Umbilical cord (tissue), 2 donors: Measurements from ENCODE around the gene LAIR1. TPM values are rescaled to one million over a fixed set of nuclear protein-coding genes. Genes with fewer than 3 reads are reported as not detected.
A peak's percentile ranks its signal among the peaks of the same experiment; 100 is the strongest.

Source experiments
- DNase-seq: peaks from one replicate; pipeline ENCODE4 v3.0.0-alpha.2; 2015; ENCODE audit warnings: low spot score
- total RNA-seq: library from RNA; depleted of rRNA; stranded (reverse); fragments of >200 nt; gene quantifications from one replicate; pipeline ENCODE4 v1.2.3, GENCODE V29; 2014; ENCODE audit warnings: low replicate concordance; ENCODE audit not compliant: insufficient read depth

LAIR1 gene
- total RNA-seq, 1 donor from 2014 or later: 19.7 TPM

DNA sequence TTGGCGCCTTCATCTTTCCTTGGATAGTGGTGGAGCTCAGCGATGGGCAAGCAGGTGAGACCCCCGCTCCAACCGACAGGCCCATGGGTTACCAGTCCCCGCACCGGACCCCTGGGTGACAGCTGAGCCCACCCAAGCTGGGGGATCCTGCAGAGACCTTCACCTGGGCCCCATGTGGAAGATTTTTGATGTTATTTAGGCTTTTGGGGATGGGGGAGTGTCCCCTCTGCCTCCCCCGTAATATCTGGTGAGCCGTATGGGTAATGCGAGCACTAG lies 46.8 kb downstream of the LAIR1 start:
- no peak for DNase-seq

DNA sequence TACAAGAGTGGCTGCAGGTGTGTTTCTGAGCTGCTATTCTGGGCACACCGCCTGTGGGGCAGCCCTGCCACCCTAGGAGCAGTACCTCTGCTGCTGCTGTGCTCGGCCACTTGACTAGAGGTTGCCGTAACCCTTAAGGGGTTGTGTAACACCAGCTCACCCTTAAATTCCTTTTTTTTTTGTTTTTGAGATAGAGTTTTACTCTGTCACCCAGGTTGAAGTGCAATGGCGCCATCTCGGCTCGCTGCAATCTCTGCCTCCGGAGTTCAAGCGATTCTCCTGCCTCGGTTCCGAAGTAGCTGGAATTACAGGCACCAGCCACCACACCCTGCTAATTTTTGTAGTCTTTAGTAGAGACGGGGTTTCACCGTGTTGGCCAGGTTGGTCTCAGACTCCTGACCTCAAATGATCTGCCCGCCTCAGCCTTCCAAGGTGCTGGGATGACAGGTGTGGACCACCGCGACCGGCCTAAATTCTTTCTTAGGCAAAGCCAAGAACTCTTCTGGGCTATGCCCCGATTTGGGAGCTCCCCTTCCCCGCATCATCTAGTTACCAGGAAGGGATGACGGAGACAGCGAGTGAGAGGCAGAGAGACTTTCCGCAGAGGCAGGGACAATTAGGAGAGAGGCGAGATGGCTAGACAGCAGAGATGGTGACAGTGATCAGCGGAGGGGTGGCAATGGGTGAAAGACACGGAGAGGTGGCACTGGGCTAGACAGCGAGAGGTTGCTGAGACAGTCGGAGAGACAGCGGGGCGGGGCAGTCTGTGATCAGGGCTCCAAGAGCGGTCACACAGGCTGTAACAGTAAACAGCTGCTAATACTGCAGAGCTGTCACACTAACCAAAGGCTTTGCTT lies 47.4 kb downstream of the LAIR1 start:
- no peak for DNase-seq

DNA sequence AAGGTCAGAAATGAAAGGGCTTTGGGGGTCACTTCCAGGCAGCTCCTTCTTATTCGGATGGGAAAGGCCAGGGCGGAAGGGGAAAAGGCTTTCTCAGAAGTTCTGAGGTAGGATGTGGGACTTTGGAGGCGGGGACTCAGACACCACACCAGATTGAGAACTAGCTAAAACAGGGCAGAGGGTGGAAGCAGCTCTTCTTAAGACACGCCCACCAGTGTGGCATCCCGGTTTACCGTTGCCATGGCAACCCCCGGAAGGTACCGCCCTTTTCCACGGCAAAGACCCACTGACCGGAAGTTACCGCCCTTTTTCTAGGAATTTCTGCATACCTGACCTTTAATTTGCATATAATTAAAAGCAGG lies 48.0 kb downstream of the LAIR1 start:
- no peak for DNase-seq

DNA sequence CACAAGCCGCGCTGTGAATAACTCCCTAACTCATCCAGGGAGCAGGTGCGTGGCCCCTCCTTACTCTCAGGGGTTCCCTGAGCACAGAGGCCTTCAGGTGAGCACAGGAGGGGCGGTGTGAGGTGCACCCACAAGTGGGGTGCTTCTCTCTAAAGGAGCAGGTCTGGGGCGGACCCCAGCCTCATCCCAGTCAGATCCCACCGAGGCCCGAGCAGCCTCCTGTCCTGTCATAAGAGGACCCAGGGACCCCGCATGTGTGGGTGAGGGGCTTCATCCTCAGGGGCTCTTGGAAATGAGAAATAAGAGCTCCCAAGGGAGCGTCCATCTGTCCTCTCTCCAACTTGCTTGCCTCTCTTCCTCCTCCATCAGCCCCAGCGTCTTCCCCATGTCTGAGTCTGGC lies 48.8 kb downstream of the LAIR1 start:
- no peak for DNase-seq

DNA sequence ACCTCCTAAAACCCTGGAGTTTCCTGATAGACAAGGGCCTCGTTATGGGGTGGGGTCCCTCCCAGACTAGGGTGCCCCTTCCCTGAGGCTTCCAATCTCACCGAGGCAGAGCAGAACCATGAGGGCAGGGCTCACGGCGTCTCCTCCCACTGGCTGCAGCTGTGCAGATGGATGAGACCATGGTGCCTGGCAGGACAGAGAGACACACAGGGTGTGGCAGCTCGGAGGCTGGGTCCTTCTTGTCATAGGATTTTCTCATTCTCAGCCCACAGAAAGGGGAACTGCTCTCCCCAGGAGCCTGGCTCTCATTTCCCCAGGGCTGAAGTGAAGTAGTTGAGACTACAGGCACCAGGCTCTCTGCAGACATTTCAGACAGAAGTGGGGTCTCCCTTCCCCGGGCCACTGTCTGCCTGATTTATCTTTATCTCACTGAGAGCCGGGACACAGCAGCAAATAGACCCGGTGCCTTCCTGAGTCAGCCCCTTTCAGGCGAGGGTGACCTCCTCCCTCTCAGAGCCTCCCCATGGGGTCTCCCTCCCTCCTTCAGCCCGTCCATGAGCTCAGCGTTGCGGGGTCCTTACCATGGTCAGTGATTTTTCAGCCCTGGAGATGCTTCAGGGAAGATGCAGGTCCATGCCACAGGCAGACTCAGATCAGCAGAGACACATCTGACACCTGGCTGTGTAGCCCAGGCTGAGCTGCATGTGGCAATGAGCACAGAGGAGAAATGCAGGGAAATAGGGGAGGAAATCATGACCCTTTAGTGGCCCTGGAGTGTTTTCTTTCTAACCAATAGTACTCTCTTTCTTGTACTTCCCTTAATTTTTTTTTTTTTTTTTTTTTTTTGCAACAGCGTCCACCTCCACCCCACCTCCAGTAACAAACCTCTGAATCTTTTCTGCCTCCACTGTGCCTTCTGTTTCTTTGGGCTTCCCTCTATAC lies 52.0 kb downstream of the LAIR1 start, which contains the start of gene LILRA5:
LILRA5 (minus strand) TSS at position 731 of the 942 bp plus-strand sequence; CDS start at position 584, 147 bp downstream.
- peak; percentile 19 for DNase-seq

DNA sequence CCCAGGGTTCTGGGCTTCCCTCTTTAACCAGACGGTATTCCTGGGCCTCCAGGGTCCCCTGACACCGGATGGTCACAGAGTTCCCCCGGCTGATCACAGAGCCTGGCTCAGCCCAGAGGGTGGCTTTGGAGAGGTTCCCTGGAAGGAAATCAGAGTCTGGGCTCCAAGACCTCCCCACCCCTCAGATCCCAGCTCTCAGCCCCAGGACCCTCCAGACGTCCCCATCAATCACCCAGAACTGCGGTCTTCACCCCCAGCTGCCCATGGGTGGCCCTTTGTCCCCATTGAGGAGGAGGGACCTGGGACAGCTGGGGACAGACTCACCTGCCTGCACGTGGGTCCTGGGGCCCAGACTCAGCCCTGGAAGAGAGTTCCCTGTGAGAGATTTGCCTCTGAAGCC lies 52.7 kb downstream of the LAIR1 start:
- DNase-seq: no peak

DNA sequence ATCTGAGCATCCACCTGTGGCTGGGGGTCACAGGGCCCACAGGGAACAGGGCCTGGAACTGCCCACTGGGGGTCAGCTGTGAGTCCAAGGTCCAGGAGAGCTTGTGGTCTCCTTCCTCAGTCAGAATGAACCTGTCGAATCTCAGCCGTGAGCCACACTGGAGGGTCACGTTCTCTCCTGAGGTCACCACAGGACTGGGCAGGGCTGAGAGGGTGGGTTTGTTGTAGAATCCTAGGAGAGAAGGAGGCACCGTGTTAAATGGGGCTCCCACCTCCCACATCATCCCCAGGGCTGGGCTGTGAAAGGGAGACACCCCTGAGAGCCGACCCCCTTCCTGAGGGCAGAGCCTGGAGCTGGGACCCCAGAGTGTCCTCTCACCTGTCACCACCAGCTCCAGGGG lies 53.2 kb downstream of the LAIR1 start:
- DNase-seq: no peak

DNA sequence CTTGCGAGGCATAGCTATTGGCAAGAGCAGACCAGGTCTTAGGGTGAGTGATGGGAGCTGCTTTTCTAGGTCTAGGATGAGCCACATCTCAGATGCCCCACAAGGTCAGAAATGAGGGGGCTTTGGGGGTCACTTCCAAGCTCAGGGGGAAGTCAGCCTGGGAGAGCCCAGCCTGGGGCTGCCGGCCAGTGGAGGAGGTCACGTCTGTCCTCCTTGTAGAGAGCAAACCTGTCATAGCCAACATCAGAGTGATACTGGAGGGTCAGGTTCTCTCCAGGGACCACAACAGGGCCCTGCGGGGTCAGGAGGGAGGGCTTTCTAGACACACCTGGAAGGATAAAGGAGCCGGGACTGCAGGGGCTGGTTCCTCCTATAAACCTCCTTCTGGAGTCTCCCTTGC lies 54.2 kb downstream of the LAIR1 start:
- no peak for DNase-seq

DNA sequence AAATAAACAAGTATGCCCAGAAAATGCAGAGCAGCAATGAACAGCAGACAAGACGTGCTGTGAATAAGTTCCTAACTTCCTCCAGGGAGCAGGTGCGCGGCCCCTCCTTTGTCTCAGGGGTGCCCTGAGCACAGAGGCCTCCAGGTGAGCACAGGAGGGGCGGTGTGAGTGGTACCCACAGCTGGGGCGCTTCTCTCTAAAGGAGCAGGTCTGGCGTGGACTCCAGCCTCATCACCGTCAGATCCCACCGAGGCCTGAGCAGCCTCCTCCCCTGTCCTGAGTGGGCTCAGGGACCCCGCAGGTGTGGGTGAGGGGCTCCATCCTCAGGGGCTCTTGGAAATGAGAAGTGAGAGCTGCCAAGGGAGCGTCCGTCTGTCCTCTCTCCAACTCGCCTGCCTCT lies 54.9 kb downstream of the LAIR1 start:
- DNase-seq: no peak

DNA sequence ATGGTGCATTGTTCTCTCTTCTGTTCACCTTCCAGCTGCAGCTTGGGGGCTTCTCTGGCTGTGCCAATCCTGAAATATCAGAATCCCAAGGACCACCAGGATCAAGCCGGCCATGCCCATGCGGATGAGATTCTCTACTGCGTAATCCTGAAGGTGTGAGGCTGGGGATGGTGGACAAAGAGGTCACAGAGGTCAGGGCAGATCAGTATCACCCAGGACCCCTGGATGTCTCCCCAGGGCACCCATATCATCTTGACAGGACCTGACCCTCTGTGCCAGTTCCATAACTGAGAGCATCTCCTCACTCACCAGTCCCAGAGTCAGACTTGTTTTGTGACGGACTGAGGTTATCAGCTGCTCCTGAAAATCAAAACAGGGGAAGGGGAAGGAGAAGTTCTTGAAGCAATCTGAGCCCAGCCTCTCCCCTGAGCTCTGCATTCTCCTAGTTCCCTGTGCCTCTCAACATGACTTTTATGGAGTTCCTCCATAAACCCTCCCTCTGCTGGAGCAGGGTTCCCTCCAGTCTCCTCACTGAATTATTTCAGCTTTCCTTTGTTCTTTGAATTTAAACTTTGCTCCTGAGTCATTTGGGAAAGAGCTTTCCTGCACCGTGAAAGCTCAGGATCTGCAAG lies 57.2 kb downstream of the LAIR1 start:
- no peak for DNase-seq

DNA sequence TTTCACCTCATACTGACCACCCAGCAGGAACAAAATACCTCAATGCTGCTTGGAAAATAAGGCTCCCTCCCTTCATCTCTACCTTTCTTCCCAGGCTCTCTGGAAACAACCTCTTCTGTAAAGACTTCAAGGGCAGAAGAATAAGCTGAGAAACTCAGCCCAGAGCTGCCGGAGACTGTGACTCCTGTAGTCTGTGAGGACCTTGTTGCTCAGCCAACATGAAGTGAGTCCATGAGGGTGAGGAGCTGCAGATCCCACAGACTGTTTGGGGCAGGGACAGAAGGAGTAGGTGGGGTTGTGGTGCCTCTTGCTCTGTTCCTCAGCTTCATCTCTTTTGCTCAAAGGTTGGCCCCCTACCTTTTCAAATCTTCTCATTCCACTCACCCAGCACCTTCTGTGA lies 59.6 kb downstream of the LAIR1 start:
- DNase-seq: no peak

DNA sequence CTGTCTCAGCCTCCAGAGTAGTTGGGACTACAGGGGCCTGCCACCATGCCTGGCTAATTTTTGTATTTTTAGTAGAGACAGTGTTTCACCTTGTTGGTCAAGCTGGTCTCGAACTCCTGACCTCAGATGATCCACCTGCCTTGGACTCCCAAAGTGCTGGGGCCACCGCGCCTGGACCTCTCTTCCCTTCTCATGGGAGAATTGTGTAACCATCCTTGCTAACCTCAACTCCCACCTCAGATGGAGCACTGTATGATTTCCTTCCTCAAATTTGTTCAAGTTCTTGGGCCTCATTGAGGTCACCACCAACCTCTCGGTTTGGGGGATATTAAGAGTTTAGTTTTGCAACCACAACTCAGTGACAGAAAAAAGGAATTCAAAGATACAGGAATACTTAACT lies 62.5 kb downstream of the LAIR1 start:
- no peak for DNase-seq

Other genes with a start within 250 kb of the LAIR1 start
- gene TFPT, start 249.3 kb downstream of the LAIR1 start, total RNA-seq: 18.8 TPM
- 21.2 TPM for gene PRPF31, start 249.2 kb downstream of the LAIR1 start, total RNA-seq
- 2.6 TPM for gene CNOT3, start 227.2 kb downstream of the LAIR1 start, total RNA-seq
- 6.3 TPM for gene LENG1, start 205.2 kb downstream of the LAIR1 start, total RNA-seq
- 2.6 TPM for gene TMC4, start 191.8 kb downstream of the LAIR1 start, total RNA-seq
- gene MBOAT7, start 175.4 kb downstream of the LAIR1 start, total RNA-seq: 13.7 TPM
- gene TSEN34, start 173.6 kb downstream of the LAIR1 start, total RNA-seq: 72.5 TPM
- gene RPS9, start 164.1 kb downstream of the LAIR1 start, total RNA-seq: 1,474 TPM
- gene LILRB3, start 141.9 kb downstream of the LAIR1 start, total RNA-seq: 0.96 TPM
- 4.3 TPM for gene LILRA6, start 122.1 kb downstream of the LAIR1 start, total RNA-seq
- 5.5 TPM for gene LILRB5, start 107.7 kb downstream of the LAIR1 start, total RNA-seq
- not detected for gene LILRB2, start 83.8 kb downstream of the LAIR1 start, total RNA-seq
- 0.72 TPM for gene LILRA5, start 51.8 kb downstream of the LAIR1 start, total RNA-seq
- gene LILRA4, start 25.8 kb downstream of the LAIR1 start, total RNA-seq: not detected
- gene TTYH1, start 50.5 kb upstream of the LAIR1 start, total RNA-seq: 0.24 TPM
- 19.7 TPM for gene LENG8, start 84.3 kb upstream of the LAIR1 start, total RNA-seq
- 18.1 TPM for gene LENG9, start 98.8 kb upstream of the LAIR1 start, total RNA-seq
- gene CDC42EP5, start 108.4 kb upstream of the LAIR1 start, total RNA-seq: 104 TPM
- not detected for gene LAIR2, start 137.9 kb upstream of the LAIR1 start, total RNA-seq
- gene LILRA2, start 208.9 kb upstream of the LAIR1 start, total RNA-seq: 1.4 TPM
- gene LILRA1, start 228.7 kb upstream of the LAIR1 start, total RNA-seq: 1.4 TPM